HG02973 (cell line): ENCODE data around the gene PRICKLE1.

Experiments
- ATAC-seq: cut with Tn5 transposase; IDR thresholded peaks from one replicate; pipeline ENCODE4 v1.9.1; 2021; ENCODE audit warnings: moderate library complexity; ENCODE audit not compliant: unreplicated experiment

Gene PRICKLE1

GRCh38 chr12:42588524-42589464, 752 bp downstream of the PRICKLE1 start:
- ATAC-seq = peak; percentile 22

GRCh38 chr12:42587601-42588523, 1.7 kb downstream of the PRICKLE1 start:
- ATAC-seq = no peak

GRCh38 chr12:42586268-42586667, 3.3 kb downstream of the PRICKLE1 start:
- ATAC-seq = no peak

DNA sequence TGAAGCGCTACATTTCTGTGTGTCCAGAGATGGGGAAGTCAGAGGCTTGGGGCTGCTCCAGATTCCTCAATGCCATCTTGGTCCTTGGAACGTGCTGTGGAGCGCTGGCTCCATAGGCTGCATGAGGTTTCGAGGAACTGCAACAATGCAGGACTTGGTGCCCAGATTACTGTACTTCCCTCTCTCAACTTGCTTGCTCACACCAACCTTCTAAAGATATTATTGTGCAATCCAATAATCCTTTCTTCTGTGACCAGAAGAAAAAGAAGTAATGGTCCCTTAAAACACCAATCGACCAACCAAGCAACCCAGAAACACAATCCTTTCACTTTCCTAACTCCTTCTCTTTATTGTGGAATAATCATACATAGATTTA, 3.7 kb downstream of the PRICKLE1 start:
- ATAC-seq = no peak

GRCh38 chr12:42585154-42585840, 4.2 kb downstream of the PRICKLE1 start:
- no peak for ATAC-seq

- ATAC-seq = no peak
Measured at GRCh38 chr12:42584651-42585111, 4.9 kb downstream of the PRICKLE1 start.

- ATAC-seq = no peak
Measured at GRCh38 chr12:42583016-42583415, 6.5 kb downstream of the PRICKLE1 start.

GRCh38 chr12:42582498-42582897, 7.0 kb downstream of the PRICKLE1 start:
- no peak for ATAC-seq

- ATAC-seq = no peak
Measured at GRCh38 chr12:42582050-42582449, 7.5 kb downstream of the PRICKLE1 start.

DNA sequence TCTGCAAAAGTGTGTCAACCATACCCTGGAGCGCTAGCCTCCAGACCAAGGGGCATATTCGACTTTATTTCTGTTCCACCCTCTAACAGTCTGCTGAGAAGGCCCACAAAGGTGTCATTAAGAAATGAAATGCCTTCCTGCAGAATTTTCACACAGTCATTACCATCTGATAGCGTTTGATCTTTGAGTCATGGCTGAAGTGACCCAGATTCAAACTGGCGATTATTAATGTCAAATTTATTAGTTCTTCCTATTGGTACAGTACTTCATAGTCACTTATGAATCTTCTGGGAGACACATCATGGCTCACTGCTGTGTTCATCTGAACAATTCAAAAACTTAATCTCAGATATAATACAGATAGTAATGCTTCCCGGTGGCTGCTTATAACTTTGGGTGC, 13.2 kb downstream of the PRICKLE1 start:
- ATAC-seq = no peak

- no peak for ATAC-seq
Measured at GRCh38 chr12:42575717-42576116, 13.8 kb downstream of the PRICKLE1 start.

DNA sequence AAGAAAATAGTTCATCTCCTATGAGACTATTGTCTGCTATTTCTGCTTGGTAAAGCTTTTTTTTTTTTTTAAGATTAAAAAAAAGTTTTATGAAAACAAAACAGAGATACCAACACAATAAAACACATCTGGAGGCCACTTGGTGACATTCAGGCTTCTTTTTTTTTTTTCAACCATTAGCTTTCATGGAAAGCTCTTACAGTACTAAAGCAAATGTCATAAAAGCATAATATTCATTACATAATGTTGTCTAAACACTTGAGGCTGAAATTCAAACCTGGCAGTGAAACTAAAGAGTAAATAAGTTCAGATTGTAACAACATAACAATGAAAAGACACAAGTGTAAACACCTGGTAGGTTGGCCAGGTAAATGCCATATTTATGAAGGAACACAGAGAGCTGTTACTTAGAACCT, 14.7 kb downstream of the PRICKLE1 start:
- ATAC-seq = no peak

DNA sequence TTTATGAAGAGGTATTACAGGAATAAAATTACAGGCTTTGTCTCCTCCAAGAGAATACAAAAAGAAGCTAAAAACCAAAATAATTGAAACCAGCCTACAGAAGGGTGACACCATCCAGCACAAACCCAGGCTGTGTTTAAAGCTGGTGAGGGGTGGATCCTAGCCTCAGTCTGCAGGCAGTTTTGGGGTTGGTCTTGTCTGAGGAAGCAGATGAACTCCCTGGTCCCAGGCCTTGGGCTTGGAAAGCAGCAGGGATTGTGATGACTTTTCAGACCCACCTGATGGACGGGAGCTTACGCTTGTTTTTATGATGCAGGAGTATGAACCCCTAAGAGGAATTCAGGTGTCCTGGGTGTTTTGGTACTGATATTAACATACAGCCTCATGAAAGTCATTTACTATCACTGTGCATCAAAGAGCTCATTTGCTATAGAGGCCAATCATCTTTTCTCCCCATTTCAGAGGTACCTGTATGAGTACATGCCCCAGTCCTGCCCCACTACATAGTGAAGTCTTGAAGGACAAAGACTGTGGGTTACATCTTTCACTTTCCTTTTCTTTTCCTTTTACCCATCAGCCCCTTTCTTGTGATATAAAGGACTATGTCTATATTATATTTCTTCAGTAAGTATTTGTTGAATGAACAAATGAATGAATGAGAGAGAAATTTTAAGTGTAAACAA, 18.1 kb downstream of the PRICKLE1 start:
- no peak for ATAC-seq

DNA sequence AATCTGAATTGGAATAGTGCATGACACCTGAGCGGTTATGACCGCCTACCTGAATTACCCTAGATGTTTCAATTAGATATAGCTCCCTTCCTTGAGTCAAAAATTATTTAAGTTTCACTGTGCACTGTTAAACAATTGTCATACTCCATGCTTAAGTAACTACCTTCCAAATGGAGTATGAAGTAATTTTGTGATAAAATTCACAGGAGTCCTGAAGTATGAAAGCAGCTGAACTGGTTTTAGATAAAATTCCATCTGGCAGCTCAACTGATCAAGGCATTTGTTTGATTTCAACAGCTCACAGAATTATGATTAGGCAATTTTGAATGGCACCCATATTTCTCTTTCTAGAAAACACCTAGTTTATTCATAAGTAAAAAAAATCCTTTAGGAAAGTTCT, 19.5 kb downstream of the PRICKLE1 start:
- no peak for ATAC-seq

DNA sequence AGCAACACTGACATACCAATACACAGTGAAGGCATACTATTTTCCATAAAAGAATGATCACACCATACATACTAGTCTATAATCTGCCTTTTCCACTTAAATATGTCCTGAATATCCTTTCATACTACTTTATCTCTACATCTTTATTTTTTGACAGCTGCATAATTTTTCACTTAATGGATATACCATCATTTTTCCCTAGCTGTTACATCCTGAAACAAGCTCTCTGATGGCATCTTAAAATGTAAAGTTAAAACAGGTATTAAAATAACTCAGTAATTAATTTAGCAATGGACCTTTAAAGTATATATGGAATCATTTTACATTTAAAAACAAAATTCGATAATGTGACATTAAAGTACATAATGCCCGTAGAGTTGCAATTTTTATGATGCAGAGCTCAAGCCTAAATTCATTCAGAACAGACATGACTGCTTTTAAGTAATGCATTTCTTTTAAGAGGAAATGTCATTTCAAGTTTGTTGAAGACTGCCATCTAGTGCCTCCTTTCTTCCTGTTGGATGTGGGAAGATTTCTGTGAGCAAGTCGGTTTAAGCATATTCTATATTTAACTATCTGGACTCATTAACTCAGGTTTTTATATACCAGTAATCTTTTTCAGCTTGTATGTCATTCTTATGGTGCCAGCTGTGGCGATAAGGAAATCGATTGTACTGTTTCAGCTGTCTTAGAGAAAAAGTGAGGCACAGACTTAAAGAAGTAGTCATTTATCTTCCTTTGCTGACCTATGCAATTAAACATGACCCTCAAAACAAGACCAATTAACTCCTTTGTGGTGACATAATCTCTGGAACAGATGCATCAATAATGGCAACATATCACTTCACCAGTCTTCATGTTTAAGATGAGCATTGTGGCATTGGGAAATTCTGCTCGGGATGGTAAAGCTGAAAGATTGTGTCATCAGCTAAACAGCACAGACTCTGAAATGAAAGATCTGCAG, 20.3 kb downstream of the PRICKLE1 start:
- ATAC-seq = no peak

DNA sequence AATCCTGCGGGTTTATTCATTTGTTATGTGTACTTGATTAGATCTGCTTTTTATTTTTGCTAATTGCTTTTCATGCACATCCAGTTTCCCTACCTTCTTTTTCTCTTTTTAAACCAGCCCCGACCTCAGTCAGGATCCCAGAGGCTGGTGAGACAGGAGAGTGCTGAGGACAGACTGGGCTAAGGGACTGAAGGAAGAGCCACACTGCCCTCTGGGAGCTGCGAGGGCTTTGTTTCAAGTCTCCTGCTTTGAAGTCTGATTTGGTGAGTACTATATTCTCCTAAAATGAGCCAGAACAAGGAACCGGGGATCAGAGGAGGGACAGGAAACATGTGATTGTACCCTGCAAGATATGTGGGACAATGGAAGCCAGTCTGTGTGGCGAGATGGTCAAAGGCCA, 23.9 kb downstream of the PRICKLE1 start:
- no peak for ATAC-seq

GRCh38 chr12:42564996-42565395, 24.6 kb downstream of the PRICKLE1 start:
- ATAC-seq = no peak

GRCh38 chr12:42564556-42564955, 25.0 kb downstream of the PRICKLE1 start:
- ATAC-seq = no peak

- no peak for ATAC-seq
Measured at GRCh38 chr12:42560977-42561376, 28.6 kb downstream of the PRICKLE1 start.
